ENCODE data around the gene GEMIN7. TPM values are rescaled to one million over a fixed set of nuclear protein-coding genes. Genes with fewer than 3 reads are reported as not detected.

Gene GEMIN7
- total and polyA plus RNA-seq, 2 of the 13 experiments (the other 11 are each of a cell fraction or from before 2014, with no cell fraction given), result 24.1 to 30.6 TPM

GRCh38 chr19:45059258-45059965 lies 19.6 kb upstream of the GEMIN7 start (continued):
- no peak for TF ChIP-seq TERF1 (CRISPR knock-in tag; IDR thresholded peaks at IDR 0.05)
- TF ChIP-seq FUBP1 (CRISPR knock-in tag; IDR thresholded peaks at IDR 0.05; ENCODE audit: borderline replicate concordance), result no peak
- TF ChIP-seq ZNF18 (CRISPR knock-in tag; IDR thresholded peaks at IDR 0.05; ENCODE audit: insufficient replicate concordance), result no peak
- TF ChIP-seq ZNF142 (CRISPR knock-in tag; IDR thresholded peaks at IDR 0.05), result no peak
- TF ChIP-seq DBP (CRISPR knock-in tag; IDR thresholded peaks at IDR 0.05; ENCODE audit: not compliant biosample characterization), result no peak
- TF ChIP-seq DR1 (CRISPR knock-in tag; IDR thresholded peaks at IDR 0.05), result no peak
- TF ChIP-seq GABPB1 (CRISPR knock-in tag; IDR thresholded peaks at IDR 0.05), result no peak
- no peak for TF ChIP-seq KDM1A (CRISPR knock-in tag; IDR thresholded peaks at IDR 0.05)
- TF ChIP-seq ARID4A (CRISPR knock-in tag; IDR thresholded peaks at IDR 0.05; ENCODE audit: borderline replicate concordance), result peak; percentile 39; the same call in 1 of the 2 replicates
- no peak for TF ChIP-seq CREB3 (CRISPR knock-in tag; IDR thresholded peaks at IDR 0.05)
